Retinal pigment epithelial cell (primary cell): ENCODE measurements around the gene C1orf87.

Experiments
- DNase-seq: peaks from one replicate; pipeline ENCODE4 v3.0.0-alpha.2; 2010; ENCODE audit warnings: low read depth
- H3K4me3 ChIP-seq: 2 replicates; pipeline ENCODE4 v1.5.1; 2011; ENCODE audit warnings: mild to moderate bottlenecking, low read length, control low read depth, moderate library complexity
- TF ChIP-seq, protein P1 (sequence below): conservative IDR thresholded peaks from 2 replicates; pipeline ENCODE4 v1.5.1; 2011; ENCODE audit warnings: low read depth, low read length, control low read depth, inconsistent platforms

The C1orf87 gene

DNA sequence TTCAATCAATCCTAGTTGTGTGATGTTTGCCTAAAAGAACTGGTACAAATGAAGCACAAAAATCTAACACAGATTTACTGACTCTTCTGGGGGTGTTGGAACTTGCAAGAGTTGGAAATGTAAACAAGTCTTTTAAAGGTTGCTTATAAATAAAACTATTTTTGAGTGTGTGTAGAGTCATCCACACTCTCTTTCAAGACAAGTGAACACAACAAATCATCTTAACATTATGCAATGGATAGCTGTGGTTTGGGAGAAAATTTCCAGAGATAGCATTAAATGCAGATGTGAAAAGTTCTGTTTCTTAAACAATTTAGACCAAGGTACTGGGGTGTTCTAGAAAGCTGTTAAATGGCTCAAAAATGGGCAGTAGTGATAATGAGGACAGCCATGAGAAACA lies 28.7 kb downstream of the C1orf87 start:
- TF ChIP-seq, protein P1, sequence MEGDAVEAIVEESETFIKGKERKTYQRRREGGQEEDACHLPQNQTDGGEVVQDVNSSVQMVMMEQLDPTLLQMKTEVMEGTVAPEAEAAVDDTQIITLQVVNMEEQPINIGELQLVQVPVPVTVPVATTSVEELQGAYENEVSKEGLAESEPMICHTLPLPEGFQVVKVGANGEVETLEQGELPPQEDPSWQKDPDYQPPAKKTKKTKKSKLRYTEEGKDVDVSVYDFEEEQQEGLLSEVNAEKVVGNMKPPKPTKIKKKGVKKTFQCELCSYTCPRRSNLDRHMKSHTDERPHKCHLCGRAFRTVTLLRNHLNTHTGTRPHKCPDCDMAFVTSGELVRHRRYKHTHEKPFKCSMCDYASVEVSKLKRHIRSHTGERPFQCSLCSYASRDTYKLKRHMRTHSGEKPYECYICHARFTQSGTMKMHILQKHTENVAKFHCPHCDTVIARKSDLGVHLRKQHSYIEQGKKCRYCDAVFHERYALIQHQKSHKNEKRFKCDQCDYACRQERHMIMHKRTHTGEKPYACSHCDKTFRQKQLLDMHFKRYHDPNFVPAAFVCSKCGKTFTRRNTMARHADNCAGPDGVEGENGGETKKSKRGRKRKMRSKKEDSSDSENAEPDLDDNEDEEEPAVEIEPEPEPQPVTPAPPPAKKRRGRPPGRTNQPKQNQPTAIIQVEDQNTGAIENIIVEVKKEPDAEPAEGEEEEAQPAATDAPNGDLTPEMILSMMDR, result no peak
- no peak for DNase-seq
- no peak overlapping the region for H3K4me3 ChIP-seq

DNA sequence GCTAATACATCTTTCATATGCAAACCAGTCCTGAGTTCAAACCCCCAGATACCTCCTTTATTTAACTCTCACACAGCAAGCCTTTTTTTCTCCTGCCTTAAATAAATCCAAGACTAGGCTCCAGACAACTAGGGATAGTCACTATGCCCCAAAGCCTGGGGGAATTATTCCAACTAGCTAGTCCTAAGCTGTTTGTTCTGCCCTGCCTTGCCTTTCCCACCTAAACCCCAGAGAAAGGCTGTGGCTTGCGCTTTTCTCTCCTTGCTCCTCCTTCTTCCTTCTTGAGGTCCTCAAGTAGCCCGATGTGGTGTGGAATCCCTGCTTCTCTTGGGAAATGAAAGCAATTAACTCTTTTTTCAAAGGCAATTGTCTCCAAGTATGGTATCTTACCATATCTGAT lies 31.8 kb downstream of the C1orf87 start:
- TF ChIP-seq, protein P1, result no peak
- no peak overlapping the region for H3K4me3 ChIP-seq
- no peak for DNase-seq

DNA sequence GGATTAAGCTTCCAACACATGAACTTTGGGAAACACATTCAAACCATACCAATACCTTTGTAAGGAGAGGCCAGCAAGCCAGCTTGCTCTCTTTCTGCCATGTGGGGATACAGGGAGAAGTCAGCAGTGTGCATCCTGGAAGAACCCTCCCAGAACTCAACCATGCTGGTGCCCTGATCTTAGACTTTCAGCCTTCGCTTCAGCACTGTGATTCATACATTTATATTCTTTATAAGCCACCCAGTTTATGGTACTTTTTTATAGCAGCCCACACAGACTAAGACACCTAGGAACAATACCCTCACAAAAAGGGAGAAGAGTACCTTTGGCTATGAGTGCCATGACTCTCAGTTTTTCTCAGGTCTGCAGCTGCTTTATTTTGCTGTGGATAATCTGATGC lies 35.9 kb downstream of the C1orf87 start:
- TF ChIP-seq, protein P1, result no peak
- no peak for DNase-seq
- no peak overlapping the region for H3K4me3 ChIP-seq

DNA sequence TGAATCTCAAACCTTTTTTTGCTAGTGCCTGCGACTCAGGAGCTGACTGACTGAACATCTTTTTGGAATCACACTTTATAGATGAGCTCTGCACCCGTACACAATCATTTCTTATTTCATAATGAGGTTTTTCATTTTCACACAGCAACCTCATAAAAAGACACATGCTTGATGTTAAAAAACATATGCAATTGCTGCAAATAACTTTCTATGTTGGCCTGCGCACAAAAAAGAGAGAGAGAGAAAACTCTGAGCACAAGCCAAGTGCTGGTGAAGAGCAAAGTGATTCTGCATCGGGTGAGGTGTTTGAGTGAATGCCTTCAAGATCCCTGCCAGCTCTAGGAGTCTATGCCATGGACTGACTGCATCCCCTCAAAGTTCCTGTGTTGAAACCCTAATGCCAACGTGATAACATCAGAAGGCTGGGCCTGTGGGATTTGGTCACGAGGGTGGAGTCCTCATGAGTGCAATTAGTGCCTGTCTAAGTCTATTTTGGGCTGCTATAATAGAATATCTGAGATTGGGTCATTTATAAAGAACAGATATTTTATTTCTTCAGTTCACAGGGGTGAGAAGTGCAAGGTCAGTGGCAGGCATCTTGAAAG lies 36.6 kb downstream of the C1orf87 start:
- TF ChIP-seq, protein P1, result no peak
- no peak for DNase-seq
- H3K4me3 ChIP-seq, result no peak overlapping the region

DNA sequence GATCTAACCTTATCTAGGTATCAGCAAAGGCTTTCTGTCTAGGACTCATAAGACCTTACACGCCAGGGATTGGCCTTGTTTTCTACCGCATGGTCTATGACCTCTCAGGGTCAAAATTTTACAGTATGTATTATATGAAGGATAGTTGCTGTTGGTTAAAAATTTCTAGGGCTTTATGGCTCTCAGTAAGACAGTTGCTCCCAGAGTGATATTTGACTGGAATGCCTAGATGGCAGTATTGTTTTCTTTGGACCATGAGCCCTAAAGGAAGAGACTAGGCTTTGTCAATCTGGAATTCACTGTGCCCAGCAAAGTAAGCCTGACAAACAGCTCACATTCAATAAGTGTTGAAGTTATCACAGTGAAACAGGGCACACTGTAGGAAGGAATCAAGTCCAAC lies 37.6 kb downstream of the C1orf87 start:
- no peak for DNase-seq
- TF ChIP-seq, protein P1, result no peak
- no peak overlapping the region for H3K4me3 ChIP-seq

DNA sequence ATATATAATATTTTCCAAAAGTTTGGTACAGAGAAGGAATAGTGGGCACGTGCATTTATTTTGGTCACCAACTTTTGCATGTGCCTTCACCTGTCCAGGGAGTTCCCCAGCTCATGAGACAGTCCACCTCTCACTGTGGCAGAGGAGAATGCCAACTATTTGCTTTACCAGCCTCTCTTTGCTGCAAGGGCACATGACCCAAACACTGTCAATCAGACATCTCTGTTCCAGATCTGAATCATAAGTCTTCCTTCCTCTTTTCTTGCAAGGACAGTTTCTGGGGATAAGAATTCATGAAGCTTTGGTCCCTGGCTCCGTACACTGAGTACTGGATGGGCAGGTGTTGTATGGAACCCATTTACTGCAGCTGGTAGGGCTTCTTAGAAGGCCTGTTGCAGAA lies 38.6 kb downstream of the C1orf87 start:
- no peak for DNase-seq
- TF ChIP-seq, protein P1, result no peak

DNA sequence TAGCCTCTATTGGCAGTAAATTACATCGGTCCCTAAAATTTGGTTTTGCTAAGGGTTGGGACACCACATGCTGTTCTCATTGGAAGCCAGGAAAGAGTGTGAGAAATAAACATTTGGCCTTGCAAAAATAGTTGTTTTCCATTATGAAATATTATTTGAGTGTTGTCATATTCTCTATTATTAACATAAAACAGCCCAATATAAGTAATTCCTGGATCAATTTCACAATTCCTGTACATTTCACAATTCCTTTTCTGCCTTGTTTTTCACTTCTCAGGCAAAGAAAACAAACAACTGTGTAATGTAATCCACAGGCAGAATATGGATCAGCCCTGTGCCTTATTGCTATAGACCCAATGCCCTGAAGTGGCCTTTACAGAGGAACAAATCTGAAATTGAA lies 40.5 kb downstream of the C1orf87 start:
- no peak for DNase-seq
- TF ChIP-seq, protein P1, result no peak
- H3K4me3 ChIP-seq, result no peak overlapping the region

More for the DNA sequence above, 38.6 kb downstream of the C1orf87 start:
- H3K4me3 ChIP-seq, result no peak overlapping the region
